ENCODE measurements around the gene STOML1.

GRCh38 chr15:73940061-73940981, 51.8 kb downstream of the STOML1 start:
- TF ChIP-seq CTCF (optimal IDR thresholded peaks at IDR 0.05 in 1 of 3, IDR thresholded peaks at IDR 0.05 in 1 of 3, conservative IDR thresholded peaks at IDR 0.05 in 1 of 3; ENCODE audit: extremely low read depth in 1 of 3, insufficient read depth in 2 of 3, low read length in 3 of 3) = no peak
- no peak for TF ChIP-seq EZH2 (IDR thresholded peaks at IDR 0.05; ENCODE audit: low read length)
